ENCODE results near the gene NR1I2. TPM values are rescaled to one million over a fixed set of nuclear protein-coding genes. Genes with fewer than 3 reads are reported as not detected.

Gene NR1I2
- total RNA-seq, 1 experiment from 2014 or later = 0.07 TPM

GRCh38 chr3:119792270-119792669 lies 10.4 kb downstream of the NR1I2 start:
- Histone ChIP-seq H3K4me1 (ENCODE audit: control insufficient read depth in 1 of 2, insufficient read depth in 2 of 2, low read length in 2 of 2) (peaks cover 12 to 16% of the 10 kb centered on the region in 2 experiments; a peak in 3 of 4 replicates), H3K36me3 (ENCODE audit: control insufficient read depth in 1 of 2, insufficient read depth in 2 of 2, low read length in 2 of 2) (no peaks in the 10 kb centered on the region), H4K20me1 (ENCODE audit: insufficient read depth) (no peaks in the 10 kb centered on the region), H3K9me2 (ENCODE audit: insufficient read depth) (no peaks in the 10 kb centered on the region), H3K27ac (ENCODE audit: low read depth, low read length) (no peak overlapping the region), H3K9ac (ENCODE audit: low read length) (no peak overlapping the region), H2AFZ (ENCODE audit: low read depth, low read length, poor library complexity, severe bottlenecking) (no peak overlapping the region), H3K9me3 (ENCODE audit: control insufficient read depth in 1 of 2, insufficient read depth in 1 of 2, low read depth in 1 of 2, low read length in 2 of 2) (no peaks in the 10 kb centered on the region), H3K79me2 (ENCODE audit: insufficient read depth, low read length) (no peaks in the 10 kb centered on the region), H3K4me3 (replicated peaks in 1 of 2; ENCODE audit: low read depth in 1 of 2, low read length in 2 of 2) (no peak overlapping the region), H3K27me3 (ENCODE audit: insufficient read depth, low read length) (no peaks in the 10 kb centered on the region), H3K4me2 (ENCODE audit: low read length) (no peak overlapping the region)
- ChIA-PET RAD21 (ENCODE audit: low non-redundant PET in 1 of 2, low total read pairs in 2 of 2, uncharacterized antibody in 2 of 2, unreplicated experiment in 2 of 2) (no interaction called here), CTCF (no interaction called here), POLR2A (no interaction called here)
- no TSS peak for BruUV-seq (replicated peaks)
- intact Hi-C loops (cut with micrococcal nuclease) = no loop called here
- TF ChIP-seq FOSL1 (IDR thresholded peaks at IDR 0.05; ENCODE audit: low read depth) (no peak), EZH2 (IDR thresholded peaks at IDR 0.05) (no peak), ZNF274 (IDR thresholded peaks at IDR 0.05; ENCODE audit: low read depth, low read length) (no peak), ZBTB33 (IDR thresholded peaks at IDR 0.05; ENCODE audit: extremely low read depth, insufficient replicate concordance, low read length) (no peak), ELF1 (IDR thresholded peaks at IDR 0.05; ENCODE audit: borderline replicate concordance, low read depth) (no peak), MAX (IDR thresholded peaks at IDR 0.05) (no peak), EZH2phosphoT487 (IDR thresholded peaks at IDR 0.05; ENCODE audit: borderline replicate concordance) (no peak)
- DNase-seq (ENCODE audit: low read depth, low spot score) (no peak), ATAC-seq (no peak)

GRCh38 chr3:119794401-119794800 lies 12.5 kb downstream of the NR1I2 start:
- no peaks in the 10 kb centered on the region for H3K36me3 ChIP-seq (ENCODE audit: control insufficient read depth in 1 of 2, insufficient read depth in 2 of 2, low read length in 2 of 2)
- no peak overlapping the region for H2AFZ ChIP-seq (ENCODE audit: low read depth, low read length, poor library complexity, severe bottlenecking)
- H3K4me1 ChIP-seq (ENCODE audit: control insufficient read depth in 1 of 2, insufficient read depth in 2 of 2, low read length in 2 of 2) = peaks cover 12 to 16% of the 10 kb centered on the region in 2 experiments; a peak in 3 of 4 replicates
- BruUV-seq (replicated peaks) = no TSS peak
- ChIA-PET POLR2A (interaction anchor here (0.6 kb wide), 1 partner anchor 74 kb away, joined by 3 read pairs; no protein-coding TSS in a partner anchor), CTCF (no interaction called here), RAD21 (ENCODE audit: low non-redundant PET in 1 of 2, low total read pairs in 2 of 2, uncharacterized antibody in 2 of 2, unreplicated experiment in 2 of 2) (no interaction called here)
- intact Hi-C loops (cut with micrococcal nuclease) = no loop called here
- H3K9me3 ChIP-seq (ENCODE audit: control insufficient read depth in 1 of 2, insufficient read depth in 1 of 2, low read depth in 1 of 2, low read length in 2 of 2) = no peaks in the 10 kb centered on the region
- ATAC-seq (no peak), DNase-seq (ENCODE audit: low read depth, low spot score) (no peak)
- no peaks in the 10 kb centered on the region for H3K79me2 ChIP-seq (ENCODE audit: insufficient read depth, low read length)
- no peaks in the 10 kb centered on the region for H3K27me3 ChIP-seq (ENCODE audit: insufficient read depth, low read length)
- H3K4me3 ChIP-seq (replicated peaks in 1 of 2; ENCODE audit: low read depth in 1 of 2, low read length in 2 of 2) = no peak overlapping the region
- no peaks in the 10 kb centered on the region for H3K9me2 ChIP-seq (ENCODE audit: insufficient read depth)
- no peak overlapping the region for H3K9ac ChIP-seq (ENCODE audit: low read length)
- no peak overlapping the region for H3K27ac ChIP-seq (ENCODE audit: low read depth, low read length)
- H3K4me2 ChIP-seq (ENCODE audit: low read length) = no peak overlapping the region
- no peaks in the 10 kb centered on the region for H4K20me1 ChIP-seq (ENCODE audit: insufficient read depth)
- TF ChIP-seq EZH2phosphoT487 (IDR thresholded peaks at IDR 0.05; ENCODE audit: borderline replicate concordance) = no peak
- TF ChIP-seq ZNF274 (IDR thresholded peaks at IDR 0.05; ENCODE audit: low read depth, low read length) = no peak
- no peak for TF ChIP-seq REST (IDR thresholded peaks at IDR 0.05; ENCODE audit: low read depth)
- TF ChIP-seq SP1 (IDR thresholded peaks at IDR 0.05; ENCODE audit: low read depth) = no peak
- TF ChIP-seq ATF3 (IDR thresholded peaks at IDR 0.05) = no peak
- no peak for TF ChIP-seq ZBTB33 (IDR thresholded peaks at IDR 0.05; ENCODE audit: extremely low read depth, insufficient replicate concordance, low read length)
- TF ChIP-seq EGR1 (IDR thresholded peaks at IDR 0.05; ENCODE audit: low read depth) = no peak
- TF ChIP-seq JUND (IDR thresholded peaks at IDR 0.05) = no peak

All from HCT116 (cell line).